ENCODE measurements around the gene SLC35E2B.
"Not testable (repeated sequence)": the region's sequence is repeated elsewhere in the genome, so short reads cannot be mapped to it uniquely, and the experiment has no call there.

Gene SLC35E2B

GRCh38 chr1:1677718-1678580 lies 14.6 kb downstream of the SLC35E2B start:
- DNase-seq (ENCODE audit: low read depth in 1 of 2, low spot score in 1 of 2) = peak in 1 of 2 donors; percentile 28

- not testable (repeated sequence) for DNase-seq (ENCODE audit: low read depth in 1 of 2, low spot score in 1 of 2)
Measured at GRCh38 chr1:1676087-1676486, 16.5 kb downstream of the SLC35E2B start.

- DNase-seq (ENCODE audit: low read depth in 1 of 2, low spot score in 1 of 2) = not testable (repeated sequence)
Measured at GRCh38 chr1:1675218-1675617, 17.4 kb downstream of the SLC35E2B start.

- DNase-seq (ENCODE audit: low read depth in 1 of 2, low spot score in 1 of 2) = not testable (repeated sequence)
Measured at GRCh38 chr1:1674806-1675205, 17.8 kb downstream of the SLC35E2B start.

- DNase-seq (ENCODE audit: low read depth in 1 of 2, low spot score in 1 of 2) = no peak
Measured at GRCh38 chr1:1672181-1672965, 20.2 kb downstream of the SLC35E2B start.

GRCh38 chr1:1671365-1672119 lies 21.1 kb downstream of the SLC35E2B start:
- no peak for DNase-seq (ENCODE audit: low read depth in 1 of 2, low spot score in 1 of 2)

GRCh38 chr1:1670866-1671265 lies 21.7 kb downstream of the SLC35E2B start:
- no peak for DNase-seq (ENCODE audit: low read depth in 1 of 2, low spot score in 1 of 2)

GRCh38 chr1:1669468-1670440 lies 22.8 kb downstream of the SLC35E2B start:
- no peak for DNase-seq (ENCODE audit: low read depth in 1 of 2, low spot score in 1 of 2)

- DNase-seq (ENCODE audit: low read depth in 1 of 2, low spot score in 1 of 2) = no peak
Measured at GRCh38 chr1:1666526-1666925, 26.1 kb downstream of the SLC35E2B start.

GRCh38 chr1:1665815-1666251 lies 26.8 kb downstream of the SLC35E2B start:
- no peak for DNase-seq (ENCODE audit: low read depth in 1 of 2, low spot score in 1 of 2)

- no peak for DNase-seq (ENCODE audit: low read depth in 1 of 2, low spot score in 1 of 2)
Measured at GRCh38 chr1:1664941-1665814, 27.4 kb downstream of the SLC35E2B start.

GRCh38 chr1:1664318-1664717 lies 28.3 kb downstream of the SLC35E2B start:
- DNase-seq (ENCODE audit: low read depth in 1 of 2, low spot score in 1 of 2) = not testable (repeated sequence)

GRCh38 chr1:1662830-1663560 lies 29.6 kb downstream of the SLC35E2B start:
- DNase-seq (ENCODE audit: low read depth in 1 of 2, low spot score in 1 of 2) = not testable (repeated sequence)

- not testable (repeated sequence) for DNase-seq (ENCODE audit: low read depth in 1 of 2, low spot score in 1 of 2)
Measured at GRCh38 chr1:1662392-1662791, 30.2 kb downstream of the SLC35E2B start.

- peak; percentile 97 to 99 for DNase-seq (ENCODE audit: low read depth in 1 of 2, low spot score in 1 of 2)
Measured at GRCh38 chr1:1658583-1659549, 33.7 kb downstream of the SLC35E2B start, which contains the start of gene CDK11B. CDK11B (minus strand) TSS chr1:1659004; CDS start chr1:1657485, 1,519 bp downstream.

- DNase-seq (ENCODE audit: low read depth in 1 of 2, low spot score in 1 of 2) = not testable (repeated sequence)
Measured at GRCh38 chr1:1648265-1648664, 44.3 kb downstream of the SLC35E2B start.

Measured in stimulated activated CD4-positive, alpha-beta T cell treated with anti-CD3 and anti-CD28 coated beads, Interleukin-15, amount 100 ng/mL, for 1 hour (primary cell).